Occipital lobe (tissue), 2 donors: ENCODE measurements around the gene MRPS27. TPM values are rescaled to one million over a fixed set of nuclear protein-coding genes. Genes with fewer than 3 reads are reported as not detected.

Experiments
- DNase-seq: peaks from one replicate; lab custom pipeline; 2025; lab: John Stamatoyannopoulos, UW
- total RNA-seq: library from RNA; depleted of rRNA; stranded (reverse); fragments of >200 nt; gene quantifications from one replicate; pipeline ENCODE4 v1.2.3, GENCODE V29; 2014

MRPS27 gene
- total RNA-seq, 1 donor from 2014 or later: 69.4 TPM

- DNase-seq: no peak
Observed at GRCh38 chr5:72290356-72291133, 29.5 kb downstream of the MRPS27 start.

DNA sequence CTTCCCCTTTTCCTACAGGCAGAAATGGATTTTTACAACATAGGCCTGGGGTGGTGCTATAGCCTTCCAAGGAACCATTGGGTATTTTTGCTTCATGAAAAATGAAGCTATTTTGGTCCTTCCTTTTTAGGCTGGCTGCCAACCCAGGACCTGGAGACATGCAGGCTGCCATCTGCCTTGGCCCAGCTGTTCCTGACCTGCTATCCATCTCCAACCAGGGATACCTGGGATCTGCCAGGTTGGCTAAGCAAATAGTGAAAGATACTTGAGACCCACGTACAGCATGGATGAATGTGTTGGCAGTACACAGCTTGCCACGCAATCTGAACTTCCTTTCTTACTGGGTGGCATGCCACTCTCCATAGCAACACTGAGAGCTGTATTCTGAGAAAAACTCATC is 31.1 kb downstream of the MRPS27 start:
- DNase-seq: peak; percentile 15

DNA sequence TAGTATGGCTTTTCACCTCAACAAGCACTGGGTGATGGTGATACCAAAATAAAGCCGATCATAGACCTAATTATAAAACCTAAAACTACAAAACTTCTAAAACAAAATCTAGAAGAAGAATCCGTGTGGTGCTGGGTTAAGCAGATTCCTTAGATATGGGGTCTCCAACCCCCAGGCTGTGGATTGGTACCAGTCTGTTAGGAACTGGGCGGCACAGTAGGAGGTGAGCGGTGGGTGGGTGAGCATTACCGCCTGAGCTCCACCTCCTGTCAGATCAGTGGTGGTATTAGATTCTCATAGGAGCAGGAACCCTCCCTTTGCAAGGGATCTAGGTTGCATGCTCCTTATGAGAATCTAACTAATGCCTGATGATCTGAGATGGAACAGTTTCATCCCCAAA is 33.2 kb downstream of the MRPS27 start:
- no peak for DNase-seq

- DNase-seq: no peak
Observed at GRCh38 chr5:72285424-72285821, 34.6 kb downstream of the MRPS27 start.

- DNase-seq: no peak
Observed at GRCh38 chr5:72284559-72285423, 35.2 kb downstream of the MRPS27 start.

DNA sequence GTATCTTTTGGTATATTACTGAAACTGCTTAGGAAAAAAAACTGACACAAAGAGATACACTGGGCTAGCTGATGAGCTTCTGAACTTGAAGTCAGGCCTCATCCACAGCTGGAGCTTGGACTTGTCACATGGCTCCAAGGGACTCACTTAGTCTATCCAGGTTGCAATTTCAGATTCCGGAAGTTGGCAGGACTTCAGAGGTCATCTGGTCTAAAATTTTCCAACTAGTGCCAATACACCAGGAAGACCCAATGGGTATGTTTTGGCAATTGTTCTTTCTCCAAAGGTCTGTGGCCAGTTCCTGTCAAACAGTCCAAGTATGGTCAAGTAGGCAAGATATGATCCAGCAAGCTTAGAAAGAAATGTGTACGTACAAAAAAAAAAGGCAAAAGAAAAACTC is 36.7 kb downstream of the MRPS27 start:
- DNase-seq: no peak

DNA sequence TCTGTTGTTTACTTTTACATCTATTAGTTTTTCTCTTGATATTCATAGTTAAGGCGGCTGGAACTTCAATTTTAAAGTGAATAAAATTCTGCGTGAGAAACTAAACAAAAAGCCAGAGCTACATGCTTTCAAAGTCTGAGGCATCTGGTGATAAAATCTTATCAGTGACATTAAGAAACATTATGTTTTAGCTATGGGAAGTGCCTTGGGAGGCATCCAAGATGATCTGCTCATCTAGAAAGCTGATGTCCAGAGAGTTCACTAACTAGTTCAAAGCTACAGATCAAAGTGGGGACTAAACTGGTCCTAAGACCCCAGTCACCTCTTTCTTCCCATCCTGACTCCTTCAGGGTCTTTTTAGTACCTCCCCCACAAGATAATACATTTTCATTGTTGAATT is 37.2 kb downstream of the MRPS27 start:
- DNase-seq: no peak

DNA sequence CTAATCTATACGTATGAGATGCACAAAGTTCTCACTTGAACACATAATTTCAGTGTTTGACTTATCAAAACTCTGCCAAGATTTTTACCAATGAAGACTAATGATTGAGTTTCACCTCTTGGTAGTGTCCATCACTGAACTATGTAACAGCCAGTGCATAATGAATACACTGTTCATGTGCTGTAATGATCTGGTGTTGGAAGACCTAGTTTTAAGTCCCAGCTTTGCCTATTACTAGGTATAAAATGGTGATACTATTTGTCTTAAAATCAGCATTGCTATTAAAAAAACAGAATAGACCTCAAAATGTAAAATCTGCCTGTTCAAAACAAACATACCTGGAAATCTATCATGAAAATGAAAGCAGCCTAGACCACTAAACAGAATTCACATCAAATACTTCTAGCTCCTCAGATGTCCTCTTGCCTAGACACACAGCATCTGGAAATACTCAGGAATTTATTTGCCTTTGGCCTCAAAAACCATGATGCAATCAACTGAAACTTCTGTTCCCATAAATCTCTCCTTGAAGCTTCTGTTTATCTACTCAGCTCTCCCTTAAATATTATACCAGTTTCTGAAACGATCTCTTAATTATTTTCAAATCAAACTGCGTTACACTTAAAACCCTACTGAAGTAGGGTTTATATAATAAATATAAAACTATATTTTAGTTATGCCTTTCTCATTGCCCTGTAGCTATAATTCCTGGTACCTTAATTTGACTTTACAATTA is 38.1 kb downstream of the MRPS27 start:
- no peak for DNase-seq

DNA sequence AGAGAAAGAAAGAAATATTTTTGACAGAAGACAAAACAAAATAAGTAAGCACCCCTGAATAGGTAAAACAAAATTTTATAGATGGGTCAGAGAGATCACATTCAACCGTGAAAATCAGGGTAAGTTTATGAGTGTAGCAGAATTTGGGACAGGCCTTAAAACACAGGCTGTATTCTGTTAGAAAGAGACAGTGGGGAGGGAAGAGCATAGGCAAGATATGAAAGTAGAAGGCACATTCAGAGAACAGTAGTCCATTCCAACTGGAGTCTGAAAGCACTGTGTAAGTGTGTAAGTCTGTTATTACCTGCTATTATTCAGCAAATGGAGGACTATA is 38.6 kb downstream of the MRPS27 start:
- no peak for DNase-seq

GRCh38 chr5:72280581-72281069 is 39.4 kb downstream of the MRPS27 start:
- no peak for DNase-seq

DNA sequence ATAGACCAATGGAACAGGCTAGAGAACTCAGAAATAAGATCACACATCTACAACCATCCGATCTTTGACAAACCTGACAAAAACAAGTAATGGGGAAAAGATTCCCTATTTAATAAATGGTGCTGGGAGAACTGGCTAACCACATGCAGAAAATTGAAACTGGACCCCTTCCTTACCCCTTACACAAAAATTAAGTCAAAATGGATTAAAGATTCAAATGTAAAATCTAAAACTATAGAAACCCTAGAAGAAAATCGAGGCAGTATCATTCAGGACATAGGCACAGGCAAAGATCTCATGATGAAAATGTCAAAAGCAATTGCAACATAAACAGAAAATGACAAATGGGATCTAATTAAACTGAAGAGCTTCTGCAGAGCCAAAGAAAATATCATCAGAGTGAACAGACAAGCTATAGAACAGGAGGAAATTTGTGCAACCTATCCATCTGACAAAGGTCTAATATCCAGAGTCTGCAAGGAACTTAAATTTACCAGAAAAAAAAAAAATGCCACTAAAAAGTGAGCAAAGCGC is 43.8 kb downstream of the MRPS27 start:
- DNase-seq: no peak

- no peak for DNase-seq
Observed at GRCh38 chr5:72273547-72273946, 46.5 kb downstream of the MRPS27 start.

DNA sequence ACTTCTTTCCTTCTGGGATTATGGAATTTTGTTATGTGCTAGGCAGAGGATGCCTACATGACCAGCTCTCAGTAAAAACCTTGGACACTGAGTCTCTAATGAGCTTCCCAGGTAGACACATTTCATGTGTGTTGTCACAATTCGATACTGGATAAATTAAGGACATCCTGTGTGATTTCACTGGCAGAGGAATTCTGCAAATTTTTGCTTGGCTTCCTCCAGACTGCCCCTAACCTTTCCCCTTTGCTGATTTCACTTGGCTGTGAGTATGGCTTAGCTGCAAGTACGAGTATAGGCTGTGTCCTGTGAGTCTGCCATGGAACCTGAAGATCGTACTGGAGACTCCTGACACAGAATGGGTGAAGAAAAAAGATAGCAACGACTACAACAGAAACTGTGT is 47.6 kb downstream of the MRPS27 start:
- DNase-seq: no peak

DNA sequence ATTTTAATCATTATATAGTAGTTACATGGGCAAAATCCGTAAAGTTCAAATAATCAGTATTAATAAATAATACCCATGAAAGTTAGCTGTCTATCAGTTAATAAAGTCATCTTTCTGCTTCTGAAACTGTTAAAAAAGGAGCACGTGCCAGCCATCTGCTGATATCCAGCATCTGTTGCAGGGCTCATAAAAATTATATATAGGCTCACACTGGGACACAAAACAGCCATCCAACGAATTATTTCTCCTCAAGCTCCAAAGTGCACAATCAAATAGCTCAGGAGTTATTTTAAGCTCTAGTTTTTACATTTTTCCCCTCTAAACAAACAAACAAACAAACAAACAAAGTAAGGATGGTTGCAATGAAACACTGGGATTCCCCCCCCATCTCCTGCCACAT is 48.3 kb downstream of the MRPS27 start:
- DNase-seq: no peak

DNA sequence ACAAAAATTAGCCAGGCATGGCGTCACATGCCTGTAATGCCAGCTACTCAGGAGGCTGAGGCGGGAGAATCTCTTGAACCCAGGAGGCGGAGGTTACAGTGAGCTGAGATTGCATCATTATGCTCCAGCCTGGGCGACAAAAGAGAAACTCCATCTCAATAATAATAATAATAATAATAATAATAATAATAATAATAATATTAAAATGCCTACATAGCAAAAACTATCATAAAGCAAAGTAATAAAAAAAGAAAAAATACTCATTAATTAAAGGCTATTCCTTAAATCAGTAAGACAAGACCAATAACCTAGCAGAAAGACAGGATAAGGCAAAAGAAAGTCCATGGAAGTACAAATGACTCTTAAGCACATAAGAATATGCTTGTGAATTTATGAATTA is 50.0 kb downstream of the MRPS27 start:
- DNase-seq: no peak

GRCh38 chr5:72269411-72269780 is 50.6 kb downstream of the MRPS27 start:
- DNase-seq: no peak

DNA sequence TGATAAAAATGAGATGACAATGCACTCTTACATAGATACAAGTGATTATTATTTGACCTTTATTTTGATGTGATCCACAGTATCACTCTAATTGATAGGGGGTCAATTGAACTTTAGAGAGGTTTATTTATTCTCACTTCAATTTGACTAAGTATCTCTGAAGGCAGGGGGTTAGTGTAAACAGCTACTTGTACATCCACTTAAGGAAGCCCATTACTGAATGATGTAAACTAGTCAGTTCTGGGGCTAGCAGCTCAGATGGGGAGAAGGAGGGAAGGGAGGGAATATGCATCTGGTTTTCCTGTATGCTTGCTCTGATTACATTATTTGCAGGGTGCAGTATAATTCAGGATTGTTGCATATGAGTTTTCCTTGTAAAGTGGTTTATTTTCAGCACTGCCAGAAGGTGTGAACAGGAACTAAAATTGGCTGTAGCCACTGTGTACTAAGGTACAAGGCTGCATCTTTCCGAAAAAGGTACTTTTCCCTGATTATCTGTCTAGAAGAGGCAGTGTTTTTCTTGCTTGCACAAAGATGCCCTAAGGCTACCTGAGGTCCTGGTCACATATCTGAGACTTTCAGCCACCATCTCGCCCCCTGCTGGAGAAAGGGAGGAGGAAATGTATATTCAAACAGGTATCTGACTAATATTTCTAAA is 51.2 kb downstream of the MRPS27 start:
- no peak for DNase-seq

DNA sequence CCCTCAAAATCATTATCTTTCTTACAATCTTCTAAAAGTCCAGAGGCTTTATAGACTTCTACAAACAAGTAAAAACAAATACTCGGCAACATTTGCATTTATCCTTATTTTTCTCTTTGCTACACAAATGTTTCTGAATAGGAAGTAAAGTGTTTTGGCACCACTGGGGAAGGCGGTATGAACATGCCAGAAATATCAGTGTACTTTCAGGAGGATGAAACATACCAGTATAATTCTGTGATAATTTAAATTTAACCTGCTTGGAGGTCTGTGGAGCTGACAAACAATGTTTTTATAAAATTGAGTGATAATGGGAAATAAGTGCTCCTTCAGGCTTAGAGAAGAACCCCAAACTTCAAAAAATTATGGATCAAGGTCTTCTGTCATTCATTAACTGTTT is 51.8 kb downstream of the MRPS27 start:
- DNase-seq: no peak

DNA sequence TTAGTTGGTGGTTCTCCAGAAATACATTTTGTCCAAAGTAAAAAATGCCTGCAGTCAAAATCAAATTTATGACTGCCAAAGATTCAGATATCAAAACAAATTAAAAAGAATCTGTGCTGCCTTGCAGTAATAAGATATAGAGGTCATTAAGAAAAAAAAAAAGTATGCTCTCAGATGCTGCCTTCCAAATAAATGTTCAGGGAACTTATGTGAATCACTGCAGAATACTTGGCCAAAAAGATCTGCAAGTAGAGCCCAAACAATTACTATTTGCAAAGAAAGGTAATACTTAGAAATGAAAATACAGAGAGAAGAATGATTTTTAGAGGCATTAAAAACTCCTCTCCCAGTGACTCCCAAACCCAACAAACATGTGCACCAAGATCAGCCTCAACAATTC is 52.4 kb downstream of the MRPS27 start:
- no peak for DNase-seq

GRCh38 chr5:72266862-72267261 is 53.2 kb downstream of the MRPS27 start:
- no peak for DNase-seq
